Activated CD8-positive, alpha-beta T cell treated with anti-CD3 and anti-CD28 coated beads, Interleukin-2, amount 10 ng/mL, durations not matched to agents 7 days and 5 days (primary cell): ENCODE data around the gene GRIP1. TPM values are rescaled to one million over a fixed set of nuclear protein-coding genes. Genes with fewer than 3 reads are reported as not detected.

Source experiments
- ATAC-seq: fragments of 150-1000 bp; cut with Tn5 transposase; one replicate; pipeline ENCODE4 v1.10.0; 2021; ENCODE audit warnings: moderate library complexity
- CTCF ChIA-PET: fragments of 350-600 bp; sonication (Branson Sonifier 250); formaldehyde crosslinking; loops from one replicate; lab custom pipeline; 2021; ENCODE audit warnings: antibody characterized with exemption; lab: Charles Lee
- POLR2A ChIA-PET: fragments of 350-600 bp; sonication (Branson Sonifier 250); formaldehyde crosslinking; loops from one replicate; lab custom pipeline; 2021; ENCODE audit warnings: antibody characterized with exemption; lab: Charles Lee
- DNase-seq: peaks from one replicate; pipeline ENCODE4 v3.0.0-alpha.2; 2020
- H3K27ac Mint-ChIP-seq: one replicate; pipeline ENCODE4 v1.8.0; 2021; ENCODE audit warnings: mild to moderate bottlenecking, mixed read lengths
- H3K27me3 Mint-ChIP-seq: one replicate; pipeline ENCODE4 v1.8.0; 2021; ENCODE audit warnings: low read depth, mixed read lengths
- H3K36me3 Mint-ChIP-seq: one replicate; pipeline ENCODE4 v1.8.0; 2021; ENCODE audit warnings: low read depth, mixed read lengths
- H3K4me1 Mint-ChIP-seq: one replicate; pipeline ENCODE4 v1.8.0; 2021; ENCODE audit warnings: low read depth, mixed read lengths
- H3K4me3 Mint-ChIP-seq: one replicate; pipeline ENCODE4 v1.8.0; 2021; ENCODE audit warnings: mild to moderate bottlenecking, mixed read lengths
- H3K9me3 Mint-ChIP-seq: one replicate; pipeline ENCODE4 v1.8.0; 2022; ENCODE audit warnings: mixed read lengths; ENCODE audit not compliant: insufficient read depth
- total RNA-seq, 2 experiments: library from RNA; stranded (reverse); gene quantifications; one replicate each; pipeline ENCODE4 v1.2.3, GENCODE V29; 2021

GRIP1 gene
- total RNA-seq, 2 experiments from 2014 or later, result 0.29 to 0.55 TPM

GRCh38 chr12:66589095-66589494 lies 89.8 kb downstream of the GRIP1 start:
- ATAC-seq (no peak), DNase-seq (no peak)
- CTCF ChIA-PET, result no interaction called here
- Mint-ChIP-seq H3K9me3 (no peaks in the 10 kb centered on the region), H3K36me3 (no peaks in the 10 kb centered on the region), H3K4me1 (no peaks in the 10 kb centered on the region), H3K4me3 (no peak overlapping the region), H3K27me3 (no peaks in the 10 kb centered on the region), H3K27ac (no peak overlapping the region)
- POLR2A ChIA-PET, result no interaction called here

GRCh38 chr12:66587912-66588311 lies 91.0 kb downstream of the GRIP1 start:
- Mint-ChIP-seq H3K4me1 (no peaks in the 10 kb centered on the region), H3K36me3 (no peaks in the 10 kb centered on the region), H3K9me3 (no peaks in the 10 kb centered on the region), H3K4me3 (no peak overlapping the region), H3K27me3 (no peaks in the 10 kb centered on the region), H3K27ac (no peak overlapping the region)
- ATAC-seq (no peak), DNase-seq (no peak)
- CTCF ChIA-PET, result no interaction called here
- POLR2A ChIA-PET, result no interaction called here

GRCh38 chr12:66584673-66585072 lies 94.2 kb downstream of the GRIP1 start:
- H3K27me3 Mint-ChIP-seq, result no peaks in the 10 kb centered on the region
- no peaks in the 10 kb centered on the region for H3K4me1 Mint-ChIP-seq
- no peak overlapping the region for H3K4me3 Mint-ChIP-seq
- H3K27ac Mint-ChIP-seq, result no peak overlapping the region
- ATAC-seq (no peak), DNase-seq (no peak)
- POLR2A ChIA-PET, result no interaction called here
- CTCF ChIA-PET, result no interaction called here
- H3K36me3 Mint-ChIP-seq, result no peaks in the 10 kb centered on the region
- no peaks in the 10 kb centered on the region for H3K9me3 Mint-ChIP-seq

- no peaks in the 10 kb centered on the region for H3K9me3 Mint-ChIP-seq
- no peak overlapping the region for H3K4me3 Mint-ChIP-seq
- CTCF ChIA-PET, result no interaction called here
- POLR2A ChIA-PET, result no interaction called here
- DNase-seq (no peak), ATAC-seq (no peak)
- H3K4me1 Mint-ChIP-seq, result no peaks in the 10 kb centered on the region
- no peak overlapping the region for H3K27ac Mint-ChIP-seq
- H3K36me3 Mint-ChIP-seq, result no peaks in the 10 kb centered on the region
- H3K27me3 Mint-ChIP-seq, result no peaks in the 10 kb centered on the region
Measured at GRCh38 chr12:66573605-66574004, 105.3 kb downstream of the GRIP1 start.

GRCh38 chr12:66572845-66573244 lies 106.0 kb downstream of the GRIP1 start:
- Mint-ChIP-seq H3K9me3 (no peaks in the 10 kb centered on the region), H3K4me1 (no peaks in the 10 kb centered on the region), H3K36me3 (no peaks in the 10 kb centered on the region), H3K4me3 (no peak overlapping the region), H3K27me3 (no peaks in the 10 kb centered on the region), H3K27ac (no peak overlapping the region)
- ChIA-PET CTCF (no interaction called here), POLR2A (no interaction called here)
- ATAC-seq, result no peak
- DNase-seq, result no peak

- Mint-ChIP-seq H3K4me1 (no peaks in the 10 kb centered on the region), H3K36me3 (no peaks in the 10 kb centered on the region), H3K27me3 (no peaks in the 10 kb centered on the region), H3K27ac (no peak overlapping the region), H3K4me3 (no peak overlapping the region), H3K9me3 (no peaks in the 10 kb centered on the region)
- CTCF ChIA-PET, result interaction anchor here (0.9 kb wide), 1 partner anchor 28 kb away, joined by 3 read pairs; no protein-coding TSS in a partner anchor
- ATAC-seq (no peak), DNase-seq (no peak)
- POLR2A ChIA-PET, result no interaction called here
Measured at GRCh38 chr12:66571361-66571915, 107.4 kb downstream of the GRIP1 start.

GRCh38 chr12:66563220-66563619 lies 115.7 kb downstream of the GRIP1 start:
- no peaks in the 10 kb centered on the region for H3K36me3 Mint-ChIP-seq
- no peaks in the 10 kb centered on the region for H3K9me3 Mint-ChIP-seq
- H3K4me1 Mint-ChIP-seq, result no peaks in the 10 kb centered on the region
- no peak overlapping the region for H3K27ac Mint-ChIP-seq
- ATAC-seq (no peak), DNase-seq (no peak)
- H3K27me3 Mint-ChIP-seq, result no peaks in the 10 kb centered on the region
- POLR2A ChIA-PET, result no interaction called here
- no peak overlapping the region for H3K4me3 Mint-ChIP-seq
- CTCF ChIA-PET, result no interaction called here

GRCh38 chr12:66555113-66555512 lies 123.8 kb downstream of the GRIP1 start:
- Mint-ChIP-seq H3K36me3 (no peaks in the 10 kb centered on the region), H3K27me3 (no peaks in the 10 kb centered on the region), H3K4me3 (no peak overlapping the region), H3K9me3 (no peaks in the 10 kb centered on the region), H3K4me1 (no peaks in the 10 kb centered on the region), H3K27ac (no peak overlapping the region)
- ATAC-seq (no peak), DNase-seq (no peak)
- ChIA-PET POLR2A (no interaction called here), CTCF (interaction anchor here (1.3 kb wide), 1 partner anchor 126 kb away, joined by 3 read pairs; no protein-coding TSS in a partner anchor)

GRCh38 chr12:66552716-66553115 lies 126.2 kb downstream of the GRIP1 start:
- ChIA-PET CTCF (no interaction called here), POLR2A (no interaction called here)
- no peak for DNase-seq
- Mint-ChIP-seq H3K27ac (no peak overlapping the region), H3K4me1 (no peaks in the 10 kb centered on the region), H3K27me3 (no peaks in the 10 kb centered on the region), H3K9me3 (no peaks in the 10 kb centered on the region), H3K4me3 (no peak overlapping the region), H3K36me3 (no peaks in the 10 kb centered on the region)
- no peak for ATAC-seq

GRCh38 chr12:66550626-66551025 lies 128.2 kb downstream of the GRIP1 start:
- no peak for DNase-seq
- Mint-ChIP-seq H3K4me1 (no peaks in the 10 kb centered on the region), H3K36me3 (no peaks in the 10 kb centered on the region), H3K27ac (no peak overlapping the region), H3K27me3 (peaks cover 2% of the 10 kb centered on the region), H3K9me3 (no peaks in the 10 kb centered on the region), H3K4me3 (no peak overlapping the region)
- ChIA-PET POLR2A (no interaction called here), CTCF (no interaction called here)
- no peak for ATAC-seq

GRCh38 chr12:66549050-66549389 lies 129.9 kb downstream of the GRIP1 start:
- H3K4me3 Mint-ChIP-seq, result no peak overlapping the region
- peaks cover 4% of the 10 kb centered on the region for H3K27me3 Mint-ChIP-seq
- DNase-seq (no peak), ATAC-seq (no peak)
- H3K9me3 Mint-ChIP-seq, result no peaks in the 10 kb centered on the region
- no peaks in the 10 kb centered on the region for H3K4me1 Mint-ChIP-seq
- CTCF ChIA-PET, result interaction anchor here (0.7 kb wide), 1 partner anchor 13 kb away, joined by 3 read pairs; no protein-coding TSS in a partner anchor
- no peak overlapping the region for H3K27ac Mint-ChIP-seq
- no peaks in the 10 kb centered on the region for H3K36me3 Mint-ChIP-seq
- POLR2A ChIA-PET, result no interaction called here

- ATAC-seq, result no peak
- CTCF ChIA-PET, result interaction anchor here (0.7 kb wide), 1 partner anchor 12 kb away, joined by 3 read pairs; no protein-coding TSS in a partner anchor
- no peak for DNase-seq
Measured at GRCh38 chr12:66548338-66549049, 130.4 kb downstream of the GRIP1 start.

More at GRCh38 chr12:66548338-66549049, 130.4 kb downstream of the GRIP1 start:
- Mint-ChIP-seq H3K4me1 (no peaks in the 10 kb centered on the region), H3K36me3 (no peaks in the 10 kb centered on the region), H3K9me3 (no peaks in the 10 kb centered on the region), H3K27ac (no peak overlapping the region), H3K27me3 (peaks cover 4% of the 10 kb centered on the region), H3K4me3 (no peak overlapping the region)
- POLR2A ChIA-PET, result no interaction called here
